NT2/D1 (cell line): ENCODE results near the gene KIAA1549.

Experiments used
- DNase-seq: peaks from one replicate; pipeline ENCODE4 v3.0.0-alpha.2; 2011; ENCODE audit warnings: low read depth, low spot score
- H3K27me3 ChIP-seq: 2 replicates; pipeline ENCODE4 v1.6.0; 2011; ENCODE audit warnings: mild to moderate bottlenecking; ENCODE audit not compliant: insufficient read length, insufficient read depth
- H3K36me3 ChIP-seq: 2 replicates; pipeline ENCODE4 v1.6.1; 2011; ENCODE audit warnings: mild to moderate bottlenecking, low read length, mixed read lengths; ENCODE audit not compliant: insufficient read depth, insufficient read length
- H3K4me1 ChIP-seq: 2 replicates; pipeline ENCODE4 v1.5.1; 2011; ENCODE audit not compliant: insufficient read depth, insufficient read length
- H3K4me3 ChIP-seq: 2 replicates; pipeline ENCODE4 v1.5.1; 2011; ENCODE audit warnings: low read depth; ENCODE audit not compliant: insufficient read length
- H3K9ac ChIP-seq: 2 replicates; pipeline ENCODE4 v1.6.0; 2011; ENCODE audit warnings: low read depth; ENCODE audit not compliant: insufficient read length
- H3K9me3 ChIP-seq: 2 replicates; pipeline ENCODE4 v1.5.1; 2011; ENCODE audit warnings: mild to moderate bottlenecking, low read length; ENCODE audit not compliant: insufficient read depth
- SUZ12 ChIP-seq: IDR thresholded peaks from 2 replicates; pipeline ENCODE4 v1.6.1; 2011; ENCODE audit not compliant: insufficient read length, insufficient read depth; ENCODE audit errors: extremely low read depth
- YY1 ChIP-seq: IDR thresholded peaks from 2 replicates; pipeline ENCODE4 v1.6.1; 2011; ENCODE audit not compliant: insufficient read length, insufficient read depth
- ZNF274 ChIP-seq: IDR thresholded peaks from 2 replicates; pipeline ENCODE4 v1.6.1; 2011; ENCODE audit warnings: mild to moderate bottlenecking, low read depth, low read length

The KIAA1549 gene

GRCh38 chr7:138952791-138953190, 28.4 kb downstream of the KIAA1549 start:
- H3K9ac ChIP-seq, result no peak overlapping the region
- no peaks in the 10 kb centered on the region for H3K36me3 ChIP-seq
- no peaks in the 10 kb centered on the region for H3K27me3 ChIP-seq
- no peaks in the 10 kb centered on the region for H3K9me3 ChIP-seq
- no peak overlapping the region for H3K4me3 ChIP-seq
- peaks cover 7% of the 10 kb centered on the region for H3K4me1 ChIP-seq
- TF ChIP-seq SUZ12 (no peak), ZNF274 (no peak), YY1 (no peak)
- no peak for DNase-seq

DNA sequence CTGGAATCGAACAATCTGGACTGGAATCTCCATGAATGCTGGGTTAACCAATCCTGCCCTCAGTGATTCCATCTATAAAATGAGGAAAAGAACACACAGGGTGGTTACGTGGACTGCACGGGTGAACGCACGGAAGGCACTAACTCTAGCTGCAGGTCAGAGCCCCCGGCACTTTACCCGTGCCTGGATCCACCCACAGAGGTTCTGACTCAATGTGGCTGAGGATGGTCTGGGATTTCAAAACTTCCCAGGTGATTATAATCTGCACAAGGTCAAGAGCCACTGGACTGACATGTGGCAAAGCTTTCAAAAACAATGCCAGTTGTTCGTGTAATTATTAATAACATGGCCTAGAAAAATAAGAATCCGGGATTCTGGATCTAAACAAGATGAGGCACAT, 29.2 kb downstream of the KIAA1549 start:
- no peak for DNase-seq
- TF ChIP-seq SUZ12 (no peak), ZNF274 (no peak), YY1 (no peak)
- no peak overlapping the region for H3K9ac ChIP-seq
- H3K36me3 ChIP-seq, result no peaks in the 10 kb centered on the region
- no peaks in the 10 kb centered on the region for H3K9me3 ChIP-seq
- H3K4me1 ChIP-seq, result peaks cover 7% of the 10 kb centered on the region
- H3K4me3 ChIP-seq, result no peak overlapping the region
- no peaks in the 10 kb centered on the region for H3K27me3 ChIP-seq

GRCh38 chr7:138949421-138950088, 31.6 kb downstream of the KIAA1549 start:
- H3K9ac ChIP-seq, result no peak overlapping the region
- peaks cover 4% of the 10 kb centered on the region for H3K4me1 ChIP-seq
- H3K4me3 ChIP-seq, result no peak overlapping the region
- H3K36me3 ChIP-seq, result no peaks in the 10 kb centered on the region
- TF ChIP-seq ZNF274 (no peak), SUZ12 (no peak), YY1 (no peak)
- no peaks in the 10 kb centered on the region for H3K27me3 ChIP-seq
- H3K9me3 ChIP-seq, result no peaks in the 10 kb centered on the region
- DNase-seq, result no peak

- no peaks in the 10 kb centered on the region for H3K9me3 ChIP-seq
- no peak for DNase-seq
- no peak overlapping the region for H3K9ac ChIP-seq
- TF ChIP-seq YY1 (no peak), ZNF274 (no peak), SUZ12 (no peak)
- no peaks in the 10 kb centered on the region for H3K36me3 ChIP-seq
- no peak overlapping the region for H3K4me3 ChIP-seq
- H3K4me1 ChIP-seq, result no peaks in the 10 kb centered on the region
- H3K27me3 ChIP-seq, result no peaks in the 10 kb centered on the region
Measured at GRCh38 chr7:138948403-138948802, 32.8 kb downstream of the KIAA1549 start.

GRCh38 chr7:138945821-138946220, 35.4 kb downstream of the KIAA1549 start:
- Histone ChIP-seq H3K9ac (no peak overlapping the region), H3K9me3 (no peaks in the 10 kb centered on the region), H3K4me3 (no peak overlapping the region), H3K27me3 (no peaks in the 10 kb centered on the region), H3K4me1 (no peaks in the 10 kb centered on the region), H3K36me3 (no peaks in the 10 kb centered on the region)
- DNase-seq, result no peak
- no peak for TF ChIP-seq YY1
- no peak for TF ChIP-seq ZNF274
- no peak for TF ChIP-seq SUZ12

DNA sequence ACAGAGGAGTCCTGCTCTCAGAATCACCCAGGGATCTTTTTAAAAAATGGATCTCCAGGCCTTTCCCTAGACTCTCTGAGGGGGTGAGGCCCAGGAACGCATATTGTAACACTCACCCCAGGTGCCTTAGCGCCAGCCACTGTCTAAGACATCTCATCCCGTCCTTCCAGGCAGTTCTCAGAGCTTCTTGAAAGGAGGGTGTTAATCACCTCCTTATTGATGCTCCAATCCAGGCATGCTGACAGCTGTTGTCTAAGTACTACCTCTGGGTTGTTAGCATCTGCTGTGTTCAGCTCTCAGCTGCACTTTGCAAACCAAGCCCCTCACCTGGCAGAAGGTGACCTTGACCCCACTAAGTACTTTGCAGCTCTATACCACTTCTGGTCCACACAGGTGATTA, 36.0 kb downstream of the KIAA1549 start:
- TF ChIP-seq YY1 (no peak), SUZ12 (no peak), ZNF274 (no peak)
- Histone ChIP-seq H3K9me3 (no peaks in the 10 kb centered on the region), H3K36me3 (no peaks in the 10 kb centered on the region), H3K4me1 (no peaks in the 10 kb centered on the region), H3K27me3 (no peaks in the 10 kb centered on the region), H3K4me3 (no peak overlapping the region), H3K9ac (no peak overlapping the region)
- no peak for DNase-seq

DNA sequence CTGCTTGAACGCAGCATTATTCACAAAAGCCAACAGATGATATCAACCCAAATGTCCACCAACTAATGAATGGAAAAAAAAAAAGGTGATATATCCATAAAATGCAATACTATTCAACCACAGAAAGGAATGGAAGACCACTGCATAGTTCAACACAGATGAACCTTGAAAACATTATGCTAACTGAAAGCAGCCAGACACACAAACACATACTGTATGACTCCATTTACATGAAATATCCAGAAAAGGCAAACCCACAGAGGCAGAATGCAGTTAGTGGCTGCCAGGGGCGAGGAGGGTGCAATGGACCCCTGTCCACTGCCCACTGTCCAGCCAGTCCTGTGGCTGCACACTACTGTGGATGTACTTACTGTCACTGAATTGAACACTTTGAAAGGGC, 36.6 kb downstream of the KIAA1549 start:
- Histone ChIP-seq H3K9me3 (no peaks in the 10 kb centered on the region), H3K9ac (no peak overlapping the region), H3K4me3 (no peak overlapping the region), H3K4me1 (no peaks in the 10 kb centered on the region), H3K36me3 (no peaks in the 10 kb centered on the region), H3K27me3 (no peaks in the 10 kb centered on the region)
- TF ChIP-seq ZNF274 (no peak), YY1 (no peak), SUZ12 (no peak)
- no peak for DNase-seq

DNA sequence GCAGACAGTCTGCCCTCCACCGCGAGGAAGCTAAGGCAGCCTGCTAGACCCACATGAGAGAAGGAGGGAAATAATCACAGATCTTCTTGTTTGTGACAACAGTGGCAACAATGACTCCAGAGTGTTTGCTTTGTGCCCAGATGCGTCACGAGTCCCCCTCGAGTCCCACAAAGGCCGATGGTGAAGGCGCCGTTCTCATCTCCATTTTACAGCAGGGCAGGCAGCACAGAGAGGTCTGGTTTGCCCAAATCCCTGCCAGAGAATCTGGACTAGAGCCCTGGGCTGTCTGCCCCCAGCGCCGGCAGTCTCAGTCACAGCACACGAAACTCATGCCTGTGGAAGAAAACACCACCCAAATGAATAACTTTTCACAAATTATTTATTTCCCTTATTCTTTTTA, 38.1 kb downstream of the KIAA1549 start:
- H3K4me1 ChIP-seq, result no peaks in the 10 kb centered on the region
- H3K9ac ChIP-seq, result no peak overlapping the region
- no peaks in the 10 kb centered on the region for H3K36me3 ChIP-seq

More for the DNA sequence above, 38.1 kb downstream of the KIAA1549 start:
- Histone ChIP-seq H3K9me3 (no peaks in the 10 kb centered on the region), H3K27me3 (no peaks in the 10 kb centered on the region), H3K4me3 (no peak overlapping the region)
- no peak for DNase-seq
- TF ChIP-seq YY1 (no peak), SUZ12 (no peak), ZNF274 (no peak)
